ENCODE data around the gene EPHB2. TPM values are rescaled to one million over a fixed set of nuclear protein-coding genes. Genes with fewer than 3 reads are reported as not detected.

EPHB2 gene
- total and polyA plus RNA-seq, 2 donors (not counting 1 experiment from before 2014, with no cell fraction given), result 0.07 to 0.39 TPM

DNA sequence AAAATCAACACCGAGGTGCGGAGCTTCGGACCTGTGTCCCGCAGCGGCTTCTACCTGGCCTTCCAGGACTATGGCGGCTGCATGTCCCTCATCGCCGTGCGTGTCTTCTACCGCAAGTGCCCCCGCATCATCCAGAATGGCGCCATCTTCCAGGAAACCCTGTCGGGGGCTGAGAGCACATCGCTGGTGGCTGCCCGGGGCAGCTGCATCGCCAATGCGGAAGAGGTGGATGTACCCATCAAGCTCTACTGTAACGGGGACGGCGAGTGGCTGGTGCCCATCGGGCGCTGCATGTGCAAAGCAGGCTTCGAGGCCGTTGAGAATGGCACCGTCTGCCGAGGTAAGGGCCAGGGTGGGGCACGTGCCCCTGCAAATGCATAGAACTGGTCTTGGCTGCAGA is 74.1 kb downstream of the EPHB2 start:
- Histone ChIP-seq H3K27ac (ENCODE audit: low read length in 2 of 2) (no peak overlapping the region), H3K9me3 (ENCODE audit: control extremely low read depth in 1 of 3, control insufficient read depth in 2 of 3, insufficient read depth in 1 of 3, low read length in 2 of 3) (no peaks in the 10 kb centered on the region), H3K4me2 (replicated peaks; ENCODE audit: low read depth, low read length, poor library complexity, severe bottlenecking) (no peak overlapping the region), H3K27me3 (replicated peaks in 1 of 4; ENCODE audit: control extremely low read depth in 1 of 4, control insufficient read depth in 3 of 4, insufficient read depth in 4 of 4, low read length in 3 of 4) (no peaks in the 10 kb centered on the region), H3K79me2 (ENCODE audit: control insufficient read depth, insufficient read depth, low read length) (no peaks in the 10 kb centered on the region), H3K36me3 (replicated peaks in 1 of 2; ENCODE audit: control extremely low read depth in 1 of 2, control insufficient read depth in 1 of 2, extremely low read depth in 1 of 2, insufficient read depth in 2 of 2, low read length in 1 of 2) (no peaks in the 10 kb centered on the region), H3K4me1 (ENCODE audit: control insufficient read depth in 2 of 2, insufficient read depth in 2 of 2, low read length in 2 of 2) (no peaks in the 10 kb centered on the region), H3K9ac (ENCODE audit: low read length) (no peak overlapping the region), H3K4me3 (ENCODE audit: control extremely low read depth in 1 of 5, extremely low read depth in 1 of 5, insufficient read depth in 1 of 5, low read depth in 2 of 5, low read length in 4 of 5) (no peak overlapping the region), H4K20me1 (ENCODE audit: control insufficient read depth, insufficient read depth, low read length, poor library complexity, severe bottlenecking) (no peaks in the 10 kb centered on the region), H2AFZ (ENCODE audit: insufficient read depth, low read depth, low read length, poor library complexity, severe bottlenecking) (no peak overlapping the region)
- no peak for ATAC-seq (ENCODE audit: low read depth)
- no peak for DNase-seq
- ChIA-PET CTCF (no interaction called here), POLR2A (no interaction called here)
- Mint-ChIP-seq H3K27me3 (peaks cover 13% of the 10 kb centered on the region), H3K4me3 (no peak overlapping the region), H3K4me1 (no peaks in the 10 kb centered on the region), H3K9me3 (ENCODE audit: insufficient read depth) (no peaks in the 10 kb centered on the region), H3K27ac (no peak overlapping the region)
- 98% methylated on average over 27 of the region's 27 CpGs for whole genome bisulfite sequencing (ENCODE audit: insufficient coverage)
- intact Hi-C loops (cut with micrococcal nuclease), result no loop called here
- TF ChIP-seq, protein P1, sequence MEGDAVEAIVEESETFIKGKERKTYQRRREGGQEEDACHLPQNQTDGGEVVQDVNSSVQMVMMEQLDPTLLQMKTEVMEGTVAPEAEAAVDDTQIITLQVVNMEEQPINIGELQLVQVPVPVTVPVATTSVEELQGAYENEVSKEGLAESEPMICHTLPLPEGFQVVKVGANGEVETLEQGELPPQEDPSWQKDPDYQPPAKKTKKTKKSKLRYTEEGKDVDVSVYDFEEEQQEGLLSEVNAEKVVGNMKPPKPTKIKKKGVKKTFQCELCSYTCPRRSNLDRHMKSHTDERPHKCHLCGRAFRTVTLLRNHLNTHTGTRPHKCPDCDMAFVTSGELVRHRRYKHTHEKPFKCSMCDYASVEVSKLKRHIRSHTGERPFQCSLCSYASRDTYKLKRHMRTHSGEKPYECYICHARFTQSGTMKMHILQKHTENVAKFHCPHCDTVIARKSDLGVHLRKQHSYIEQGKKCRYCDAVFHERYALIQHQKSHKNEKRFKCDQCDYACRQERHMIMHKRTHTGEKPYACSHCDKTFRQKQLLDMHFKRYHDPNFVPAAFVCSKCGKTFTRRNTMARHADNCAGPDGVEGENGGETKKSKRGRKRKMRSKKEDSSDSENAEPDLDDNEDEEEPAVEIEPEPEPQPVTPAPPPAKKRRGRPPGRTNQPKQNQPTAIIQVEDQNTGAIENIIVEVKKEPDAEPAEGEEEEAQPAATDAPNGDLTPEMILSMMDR (IDR thresholded peaks at IDR 0.05), result no peak
- TF ChIP-seq EZH2 (IDR thresholded peaks at IDR 0.05; ENCODE audit: borderline replicate concordance, insufficient read depth, low read depth, low read length, poor library complexity, severe bottlenecking), result no peak

DNA sequence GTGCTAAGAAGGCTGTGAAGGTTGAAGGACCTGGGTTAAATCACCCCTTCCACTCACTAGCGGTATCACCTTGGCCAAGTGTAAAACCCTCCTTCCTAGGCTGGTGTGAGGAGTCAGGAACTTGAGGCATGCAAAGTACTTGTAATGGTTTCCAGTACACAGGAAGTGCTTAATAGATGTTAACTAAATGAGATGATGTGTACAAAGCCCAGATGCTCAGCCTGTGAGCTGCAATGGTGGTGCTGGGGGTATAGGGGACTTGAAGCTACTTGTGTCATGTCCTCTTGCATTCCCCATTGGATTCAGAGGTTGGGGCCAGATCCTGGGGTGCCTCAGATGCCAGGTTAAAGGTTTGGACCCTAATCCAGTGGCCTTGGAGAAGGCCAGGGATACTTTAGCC is 75.5 kb downstream of the EPHB2 start:
- no CpG with 5 or more reads among the region's 1 CpG for WGBS (ENCODE audit: insufficient coverage)
- Histone ChIP-seq H3K9me3 (ENCODE audit: control extremely low read depth in 1 of 3, control insufficient read depth in 2 of 3, insufficient read depth in 1 of 3, low read length in 2 of 3) (no peaks in the 10 kb centered on the region), H3K36me3 (replicated peaks in 1 of 2; ENCODE audit: control extremely low read depth in 1 of 2, control insufficient read depth in 1 of 2, extremely low read depth in 1 of 2, insufficient read depth in 2 of 2, low read length in 1 of 2) (no peaks in the 10 kb centered on the region), H3K27ac (ENCODE audit: low read length in 2 of 2) (no peak overlapping the region), H3K9ac (ENCODE audit: low read length) (no peak overlapping the region), H3K4me1 (ENCODE audit: control insufficient read depth in 2 of 2, insufficient read depth in 2 of 2, low read length in 2 of 2) (no peaks in the 10 kb centered on the region), H2AFZ (ENCODE audit: insufficient read depth, low read depth, low read length, poor library complexity, severe bottlenecking) (no peak overlapping the region), H3K4me2 (replicated peaks; ENCODE audit: low read depth, low read length, poor library complexity, severe bottlenecking) (no peak overlapping the region), H3K4me3 (ENCODE audit: control extremely low read depth in 1 of 5, extremely low read depth in 1 of 5, insufficient read depth in 1 of 5, low read depth in 2 of 5, low read length in 4 of 5) (no peak overlapping the region), H3K27me3 (replicated peaks in 1 of 4; ENCODE audit: control extremely low read depth in 1 of 4, control insufficient read depth in 3 of 4, insufficient read depth in 4 of 4, low read length in 3 of 4) (no peaks in the 10 kb centered on the region), H3K79me2 (ENCODE audit: control insufficient read depth, insufficient read depth, low read length) (no peaks in the 10 kb centered on the region), H4K20me1 (ENCODE audit: control insufficient read depth, insufficient read depth, low read length, poor library complexity, severe bottlenecking) (no peaks in the 10 kb centered on the region)
- DNase-seq (no peak), ATAC-seq (ENCODE audit: low read depth) (no peak)
- ChIA-PET CTCF (no interaction called here), POLR2A (no interaction called here)
- Mint-ChIP-seq H3K4me1 (no peaks in the 10 kb centered on the region), H3K27me3 (peaks cover 11% of the 10 kb centered on the region), H3K27ac (no peak overlapping the region), H3K4me3 (no peak overlapping the region), H3K9me3 (ENCODE audit: insufficient read depth) (no peaks in the 10 kb centered on the region)
- intact Hi-C loops (cut with micrococcal nuclease), result no loop called here
- TF ChIP-seq, protein P1 (IDR thresholded peaks at IDR 0.05), result no peak
- TF ChIP-seq EZH2 (IDR thresholded peaks at IDR 0.05; ENCODE audit: borderline replicate concordance, insufficient read depth, low read depth, low read length, poor library complexity, severe bottlenecking), result no peak

Data from B cell (primary cell).